Activated CD4-positive, CD25-positive, alpha-beta regulatory T cell treated with anti-CD3 and anti-CD28 coated beads, Interleukin-2, amount 50 U/mL, for 16 hours (primary cell): ENCODE data around the gene TCP1.
"Not testable (repeated sequence)": the region's sequence is repeated elsewhere in the genome, so short reads cannot be mapped to it uniquely, and the experiment has no call there.

Source experiments
- DNase-seq: peaks from one replicate; pipeline ENCODE4 v3.0.0-alpha.2; 2020; ENCODE audit warnings: low read depth, low spot score

Gene TCP1

GRCh38 chr6:159739341-159739740 is 50.1 kb downstream of the TCP1 start:
- DNase-seq, result no peak

DNA sequence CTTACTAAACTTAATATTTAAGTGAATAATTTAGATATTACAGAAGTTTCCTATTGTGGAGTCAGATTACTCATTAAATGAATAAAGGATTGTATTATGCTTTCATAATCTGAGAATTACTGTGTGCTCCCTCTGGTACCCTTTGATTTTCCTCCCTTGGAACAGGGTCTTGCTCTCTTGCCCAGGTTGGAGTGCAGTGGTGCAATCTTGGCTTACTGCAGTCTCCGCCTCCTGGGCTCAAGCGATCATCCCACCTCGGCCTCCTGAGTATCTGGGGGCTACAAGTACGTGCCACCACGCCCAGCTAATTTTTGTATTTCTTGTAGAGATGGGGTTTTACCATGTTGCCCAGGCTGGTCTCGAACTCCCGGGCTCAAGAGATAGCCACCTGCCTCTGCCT is 52.5 kb downstream of the TCP1 start:
- no peak for DNase-seq

DNA sequence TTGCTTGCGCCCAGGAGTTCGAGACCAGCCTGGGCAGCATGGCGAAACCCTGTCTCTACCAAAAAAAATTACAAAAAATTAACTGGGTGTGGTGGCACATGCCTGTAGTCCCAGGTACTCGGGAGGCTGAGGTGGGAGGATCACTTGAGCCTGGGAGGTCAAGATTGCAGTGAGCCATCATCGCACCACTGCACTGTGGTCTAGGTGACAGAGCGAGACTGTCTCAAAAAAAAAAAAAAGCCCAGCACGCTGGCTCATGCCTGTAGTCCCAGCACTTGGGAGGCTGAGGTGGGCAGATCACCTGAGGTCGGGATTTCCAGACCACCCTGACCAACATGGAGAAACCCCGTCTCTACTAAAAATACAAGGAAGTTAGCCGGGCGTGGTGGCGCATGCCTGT is 56.0 kb downstream of the TCP1 start:
- DNase-seq, result not testable (repeated sequence)

DNA sequence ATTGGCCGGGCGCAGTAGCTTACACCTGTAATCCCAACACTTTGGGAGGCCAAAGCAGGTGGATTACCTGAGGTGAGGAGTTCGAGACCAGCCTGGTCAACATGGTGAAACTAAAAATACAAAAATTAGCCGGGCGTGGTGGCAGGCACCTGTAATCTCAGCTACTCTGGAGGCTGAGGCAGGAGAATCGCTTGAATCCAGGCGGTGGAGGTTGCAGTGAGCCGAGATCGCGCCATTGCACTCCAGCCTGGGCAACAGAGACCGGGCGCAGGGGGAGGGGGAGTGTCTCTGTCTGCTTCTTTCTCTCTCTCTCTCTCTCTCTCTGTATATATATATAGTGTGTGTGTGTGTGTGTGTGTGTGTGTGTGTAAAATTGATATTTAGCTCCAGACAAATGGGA is 56.9 kb downstream of the TCP1 start:
- not testable (repeated sequence) for DNase-seq

GRCh38 chr6:159730332-159730676 is 59.1 kb downstream of the TCP1 start:
- DNase-seq, result no peak

DNA sequence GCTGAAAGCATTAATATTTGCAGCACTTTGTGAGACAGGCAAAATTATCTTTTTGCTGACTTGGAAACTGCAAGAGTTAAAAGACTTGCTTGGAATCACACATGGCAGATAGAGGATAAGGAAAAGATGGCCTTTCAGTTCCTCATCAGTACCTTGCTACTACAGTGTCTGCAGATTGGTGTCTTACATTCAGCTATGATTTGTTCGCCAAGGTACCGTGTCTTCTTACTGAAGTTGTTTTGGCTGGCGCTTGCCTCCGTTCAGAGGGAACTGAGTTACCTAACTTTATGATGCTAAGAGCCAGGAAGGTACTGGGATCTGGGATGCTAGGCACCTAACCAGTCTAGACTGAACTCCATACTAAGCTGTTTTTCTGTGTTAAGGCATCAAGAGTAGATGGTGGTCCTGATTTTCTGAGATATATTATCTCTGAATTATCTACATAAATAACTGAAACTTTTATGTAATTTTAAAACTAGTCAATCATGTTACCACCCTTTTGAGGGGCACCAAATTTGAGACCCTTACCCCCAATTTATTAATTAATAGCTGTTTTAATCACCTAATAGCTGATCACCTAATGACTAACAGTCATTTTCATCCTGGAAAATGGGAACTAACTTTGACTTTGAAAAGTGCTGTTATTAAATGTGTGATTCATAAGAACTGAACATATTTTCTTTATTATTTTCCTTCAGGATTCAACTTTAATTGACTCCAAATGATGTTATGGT is 59.6 kb downstream of the TCP1 start:
- DNase-seq, result no peak

GRCh38 chr6:159728531-159728964 is 60.9 kb downstream of the TCP1 start:
- no peak for DNase-seq
